ENCODE data around the gene STYK1.

DNA sequence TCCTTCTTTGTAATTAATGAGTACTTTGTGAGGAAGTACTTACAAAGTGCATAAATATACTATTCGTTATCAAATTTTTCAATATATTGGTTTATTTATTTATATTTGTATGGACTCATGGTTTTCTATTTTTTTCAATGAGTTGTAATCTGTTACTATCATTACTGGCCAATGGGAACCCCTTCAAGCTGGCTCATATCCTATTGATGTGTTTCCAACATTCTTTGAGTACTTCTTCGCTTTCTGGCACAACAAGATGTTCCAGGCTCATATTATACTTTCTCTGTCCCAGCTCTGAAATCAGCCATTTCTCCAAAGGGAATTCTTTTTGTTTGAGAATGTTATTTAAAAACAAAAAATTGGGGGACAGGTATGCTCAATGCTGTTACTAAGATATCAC lies 31.8 kb upstream of the STYK1 start:
- TF ChIP-seq, protein P1, sequence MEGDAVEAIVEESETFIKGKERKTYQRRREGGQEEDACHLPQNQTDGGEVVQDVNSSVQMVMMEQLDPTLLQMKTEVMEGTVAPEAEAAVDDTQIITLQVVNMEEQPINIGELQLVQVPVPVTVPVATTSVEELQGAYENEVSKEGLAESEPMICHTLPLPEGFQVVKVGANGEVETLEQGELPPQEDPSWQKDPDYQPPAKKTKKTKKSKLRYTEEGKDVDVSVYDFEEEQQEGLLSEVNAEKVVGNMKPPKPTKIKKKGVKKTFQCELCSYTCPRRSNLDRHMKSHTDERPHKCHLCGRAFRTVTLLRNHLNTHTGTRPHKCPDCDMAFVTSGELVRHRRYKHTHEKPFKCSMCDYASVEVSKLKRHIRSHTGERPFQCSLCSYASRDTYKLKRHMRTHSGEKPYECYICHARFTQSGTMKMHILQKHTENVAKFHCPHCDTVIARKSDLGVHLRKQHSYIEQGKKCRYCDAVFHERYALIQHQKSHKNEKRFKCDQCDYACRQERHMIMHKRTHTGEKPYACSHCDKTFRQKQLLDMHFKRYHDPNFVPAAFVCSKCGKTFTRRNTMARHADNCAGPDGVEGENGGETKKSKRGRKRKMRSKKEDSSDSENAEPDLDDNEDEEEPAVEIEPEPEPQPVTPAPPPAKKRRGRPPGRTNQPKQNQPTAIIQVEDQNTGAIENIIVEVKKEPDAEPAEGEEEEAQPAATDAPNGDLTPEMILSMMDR (IDR thresholded peaks at IDR 0.05) = no peak
- TF ChIP-seq EP300 (IDR thresholded peaks at IDR 0.05) = no peak
